Panc1 (cell line): ENCODE data around the gene GZF1. TPM values are rescaled to one million over a fixed set of nuclear protein-coding genes. Genes with fewer than 3 reads are reported as not detected.
"Not testable (repeated sequence)": the region's sequence is repeated elsewhere in the genome, so short reads cannot be mapped to it uniquely, and the experiment has no call there.

Experiments used
- ATAC-seq: fragments of 200-7000 bp; cut with Tn5 transposase; 2 replicates; pipeline ENCODE4 v1.9.1; 2020; ENCODE audit warnings: mild to moderate bottlenecking, moderate library complexity
- BruUV-seq: library from RNA; stranded (reverse); fragments of 400-500 nt; replicated peaks from 2 replicates; lab custom pipeline; 2021; lab: Mats Ljungman, UMichigan
- CTCF ChIA-PET: fragments of 300-600 bp; sonication (Branson Sonifier 250); formaldehyde crosslinking; loops from one replicate; lab custom pipeline; 2022; ENCODE audit warnings: antibody characterized with exemption; lab: Charles Lee
- POLR2A ChIA-PET: fragments of 300-600 bp; sonication (Branson Sonifier 250); formaldehyde crosslinking; loops from one replicate; lab custom pipeline; 2022; ENCODE audit warnings: antibody characterized with exemption; lab: Charles Lee
- DNase-seq: peaks from one replicate; pipeline ENCODE4 v3.0.0-alpha.2; 2010; ENCODE audit warnings: low read depth, low spot score
- H3K27ac ChIP-seq: 2 replicates; pipeline ENCODE4 v1.5.1; 2011; ENCODE audit warnings: mild to moderate bottlenecking, low read length, inconsistent platforms
- H3K27me3 ChIP-seq: fragments of 200-500 bp; sonication (Bioruptor generic); 2 replicates; pipeline ENCODE4 v1.6.0; 2014; ENCODE audit warnings: low read length, inconsistent platforms; ENCODE audit not compliant: control insufficient read depth, insufficient read depth
- H3K36me3 ChIP-seq: fragments of 200-500 bp; sonication (Bioruptor generic); 2 replicates; pipeline ENCODE4 v1.5.1; 2014; ENCODE audit warnings: inconsistent platforms, mild to moderate bottlenecking, low read length, moderate library complexity; ENCODE audit not compliant: control insufficient read depth, insufficient read depth
- H3K4me1 ChIP-seq: 2 replicates; pipeline ENCODE4 v1.5.1; 2011; ENCODE audit warnings: inconsistent platforms, mild to moderate bottlenecking, low read length, moderate library complexity; ENCODE audit not compliant: control insufficient read depth, insufficient read depth
- H3K4me3 ChIP-seq, 2 experiments: 2 replicates each; pipeline ENCODE4 v1.5.1; 2011 to 2012; ENCODE audit warnings: low read depth in 2 of 2, low read length in 2 of 2, mild to moderate bottlenecking in 2 of 2, inconsistent platforms in 1 of 2, moderate library complexity in 1 of 2
- H3K9me3 ChIP-seq: fragments of 200-500 bp; sonication (Bioruptor generic); 2 replicates; pipeline ENCODE4 v1.5.1; 2014; ENCODE audit warnings: low read depth, mild to moderate bottlenecking, inconsistent platforms, low read length, moderate library complexity; ENCODE audit not compliant: control insufficient read depth, insufficient read depth
- CTCF ChIP-seq: fragments of 450-650 bp; IDR thresholded peaks from 2 replicates; pipeline ENCODE4 v1.5.1; 2017; ENCODE audit warnings: mild to moderate bottlenecking
- POLR2AphosphoS5 ChIP-seq: IDR thresholded peaks from 2 replicates; pipeline ENCODE4 v1.6.1; 2012; ENCODE audit warnings: mild to moderate bottlenecking, low read depth, low read length, moderate library complexity
- SIN3A ChIP-seq: IDR thresholded peaks from 2 replicates; pipeline ENCODE4 v1.6.1; 2012; ENCODE audit warnings: low read depth, mild to moderate bottlenecking, low read length, moderate library complexity, borderline replicate concordance; ENCODE audit not compliant: insufficient read depth
- TCF7L2 ChIP-seq: IDR thresholded peaks from 2 replicates; pipeline ENCODE4 v1.6.1; 2011; ENCODE audit warnings: mild to moderate bottlenecking, low read depth, low read length, inconsistent platforms
- in situ Hi-C: cut with HindIII; loops from 2 replicates; pipeline ENCODE4 v1.10.0; 2016; ENCODE audit warnings: low sequenced_read_pairs, low pct_unique_long_range_greater_than_20kb
- intact Hi-C: fragments of 100-400 bp; cut with micrococcal nuclease; formaldehyde crosslinking; loops from one replicate; pipeline ENCODE4 v1.10.0; 2022; ENCODE audit not compliant: unreplicated experiment
- total RNA-seq: library from RNA; stranded (reverse); gene quantifications from one replicate; pipeline ENCODE4 v1.2.1, GENCODE V29; 2021; ENCODE audit not compliant: unreplicated experiment

The GZF1 gene
- total RNA-seq, 1 experiment from 2014 or later: 18.0 TPM

GRCh38 chr20:23347791-23348190, 14.2 kb upstream of the GZF1 start:
- in situ Hi-C loops: no loop called here
- intact Hi-C loops: loop anchor here (10.0 kb wide), 2 partner anchors 93 to 1013 kb away; no protein-coding TSS in a partner anchor
- DNase-seq (no peak), ATAC-seq (no peak)
- ChIA-PET CTCF (no interaction called here), POLR2A (no interaction called here)
- Histone ChIP-seq H3K4me1 (peaks cover 16% of the 10 kb centered on the region), H3K27ac (no peak overlapping the region), H3K4me3 (no peak overlapping the region), H3K36me3 (peaks cover 3% of the 10 kb centered on the region), H3K27me3 (no peaks in the 10 kb centered on the region), H3K9me3 (no peaks in the 10 kb centered on the region)
- TF ChIP-seq TCF7L2 (no peak), POLR2AphosphoS5 (no peak), SIN3A (no peak)
- BruUV-seq: no TSS peak

DNA sequence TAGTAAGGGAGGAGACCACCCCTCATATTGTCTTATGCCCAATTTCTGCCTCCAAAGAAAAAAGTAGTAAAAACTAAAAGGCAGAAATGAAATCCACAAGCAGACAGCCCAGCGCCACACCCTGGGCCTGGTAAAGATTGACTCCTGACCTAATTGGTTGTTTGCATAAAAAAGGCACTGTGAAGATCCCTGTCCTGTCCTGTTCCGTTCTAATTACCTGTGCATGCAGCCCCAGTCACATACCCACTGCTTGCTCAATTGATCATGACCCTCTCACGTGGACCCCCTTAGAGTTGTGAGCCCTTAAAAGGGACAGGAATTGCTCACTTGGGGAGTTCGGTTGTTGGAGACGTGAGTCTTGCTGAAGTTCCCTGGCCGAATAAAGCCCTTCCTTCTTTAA, 13.5 kb upstream of the GZF1 start:
- H3K27me3 ChIP-seq, DNase-seq, BruUV-seq, POLR2A ChIA-PET, in situ Hi-C loops, H3K4me3 ChIP-seq, ATAC-seq, H3K36me3 ChIP-seq, H3K9me3 ChIP-seq, H3K27ac ChIP-seq, CTCF ChIA-PET: not testable (repeated sequence)
- peaks cover 17% of the 10 kb centered on the region for H3K4me1 ChIP-seq
- intact Hi-C loops: loop anchor here (10.0 kb wide), 2 partner anchors 94 to 1014 kb away; no protein-coding TSS in a partner anchor

DNA sequence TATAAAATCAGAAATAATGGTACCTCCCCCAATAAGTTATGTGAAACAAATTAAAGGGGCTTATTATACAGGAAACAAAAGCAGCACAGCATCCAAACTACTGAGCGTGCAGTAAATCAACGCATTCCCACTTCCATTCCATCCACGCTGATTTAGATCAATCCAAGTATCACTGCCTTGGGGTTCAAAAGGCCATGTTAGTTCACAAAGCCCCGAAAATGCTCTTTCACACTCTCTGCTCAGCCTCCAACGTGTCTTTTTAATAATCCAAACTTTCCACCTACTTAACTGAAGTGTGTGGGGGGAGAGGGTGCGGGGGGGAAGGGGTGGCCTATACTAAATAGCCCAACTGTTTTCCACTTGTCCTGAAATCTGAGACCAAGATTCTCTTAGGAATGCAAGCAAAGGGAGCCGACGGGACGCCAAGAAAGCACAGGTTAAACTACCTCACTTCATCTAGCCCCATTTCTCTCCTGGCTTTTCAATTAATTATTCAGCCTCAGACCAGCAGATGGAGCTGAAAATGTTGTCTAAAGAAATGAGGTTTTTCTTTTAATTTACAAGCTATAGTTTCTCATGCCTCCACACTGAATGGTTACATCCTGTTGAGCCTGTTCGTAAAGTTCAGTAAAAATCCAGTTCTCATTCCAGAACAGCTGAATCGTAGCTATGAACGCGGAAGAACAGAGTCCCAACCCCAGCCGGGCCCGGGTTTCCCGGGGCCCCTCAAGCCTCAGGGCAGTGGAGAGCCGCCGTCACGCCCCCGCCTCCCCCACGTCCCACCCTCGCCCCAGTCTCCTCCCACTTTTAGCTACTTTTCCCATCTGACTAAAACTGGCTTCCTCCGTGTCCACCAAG, 12.4 kb upstream of the GZF1 start:
- TF ChIP-seq POLR2AphosphoS5: no peak
- peak; percentile 60 for TF ChIP-seq CTCF
- DNase-seq (no peak), ATAC-seq (peak; percentile 81)
- in situ Hi-C loops: no loop called here
- Histone ChIP-seq H3K9me3 (no peaks in the 10 kb centered on the region), H3K4me1 (peaks cover 17% of the 10 kb centered on the region), H3K4me3 (peak overlapping the region; percentile 92 to 98), H3K27ac (peak overlapping the region; percentile 98), H3K36me3 (peaks cover 6% of the 10 kb centered on the region), H3K27me3 (no peaks in the 10 kb centered on the region)
- POLR2A ChIA-PET: interaction anchor here (0.6 to 1.0 kb wide), 4 partner anchors 9 to 761 kb away, joined by 3 to 12 read pairs (median 4); no protein-coding TSS in a partner anchor
- BruUV-seq: TSS peak; percentile 85
- intact Hi-C loops: loop anchor here (10.0 kb wide), 3 partner anchors 95 to 1015 kb away; no protein-coding TSS in a partner anchor
- CTCF ChIA-PET: interaction anchor here (0.6 to 1.1 kb wide), 8 partner anchors 9 to 1010 kb away, joined by 3 to 16 read pairs (median 5); no protein-coding TSS in a partner anchor
